Lower leg skin (tissue), 3 donors: Measurements from ENCODE around the gene RPS6KA4.

Experiments used
- POLR2A ChIP-seq, 2 donors: fragments of 450-650 bp; IDR thresholded peaks; one replicate each; pipeline ENCODE4 v1.6.1; 2016 to 2017; ENCODE audit warnings: antibody characterized with exemption in 2 of 2, mild to moderate bottlenecking in 1 of 2, moderate library complexity in 1 of 2
- TF ChIP-seq, protein P1 (sequence below), 3 donors: fragments of 450-650 bp; IDR thresholded peaks; one replicate each; pipeline ENCODE4 v1.5.1; 2016; ENCODE audit warnings: antibody characterized with exemption in 3 of 3, mild to moderate bottlenecking in 3 of 3, moderate library complexity in 2 of 3

DNA sequence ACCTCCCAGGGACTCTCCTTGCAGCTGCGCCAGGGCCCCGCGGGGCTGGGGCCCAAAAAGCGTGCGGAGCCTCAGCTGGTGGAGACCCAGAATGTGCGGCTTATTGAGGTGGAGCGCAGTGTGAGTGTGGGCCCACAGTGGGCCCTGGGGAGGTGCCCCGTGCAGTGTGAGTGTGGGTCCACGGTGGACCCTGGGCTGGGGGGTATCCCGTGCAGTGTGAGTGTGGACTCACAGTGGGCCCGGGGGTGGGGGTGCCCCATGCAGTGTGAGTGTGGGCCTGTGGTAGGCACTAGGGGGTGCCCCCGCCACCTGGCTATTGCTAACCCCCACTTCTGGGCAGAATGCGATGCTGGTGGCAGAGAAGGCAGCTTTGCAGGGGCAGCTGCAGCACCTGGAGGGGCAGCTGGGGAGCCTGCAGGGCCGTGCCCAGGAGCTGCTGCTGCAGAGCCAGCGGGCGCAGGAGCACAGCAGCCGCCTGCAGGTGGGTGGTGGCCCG, 7.8 kb upstream of the RPS6KA4 start:
- TF ChIP-seq, protein P1, sequence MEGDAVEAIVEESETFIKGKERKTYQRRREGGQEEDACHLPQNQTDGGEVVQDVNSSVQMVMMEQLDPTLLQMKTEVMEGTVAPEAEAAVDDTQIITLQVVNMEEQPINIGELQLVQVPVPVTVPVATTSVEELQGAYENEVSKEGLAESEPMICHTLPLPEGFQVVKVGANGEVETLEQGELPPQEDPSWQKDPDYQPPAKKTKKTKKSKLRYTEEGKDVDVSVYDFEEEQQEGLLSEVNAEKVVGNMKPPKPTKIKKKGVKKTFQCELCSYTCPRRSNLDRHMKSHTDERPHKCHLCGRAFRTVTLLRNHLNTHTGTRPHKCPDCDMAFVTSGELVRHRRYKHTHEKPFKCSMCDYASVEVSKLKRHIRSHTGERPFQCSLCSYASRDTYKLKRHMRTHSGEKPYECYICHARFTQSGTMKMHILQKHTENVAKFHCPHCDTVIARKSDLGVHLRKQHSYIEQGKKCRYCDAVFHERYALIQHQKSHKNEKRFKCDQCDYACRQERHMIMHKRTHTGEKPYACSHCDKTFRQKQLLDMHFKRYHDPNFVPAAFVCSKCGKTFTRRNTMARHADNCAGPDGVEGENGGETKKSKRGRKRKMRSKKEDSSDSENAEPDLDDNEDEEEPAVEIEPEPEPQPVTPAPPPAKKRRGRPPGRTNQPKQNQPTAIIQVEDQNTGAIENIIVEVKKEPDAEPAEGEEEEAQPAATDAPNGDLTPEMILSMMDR (IDR thresholded peaks at IDR 0.05) = no peak
- TF ChIP-seq POLR2A (IDR thresholded peaks at IDR 0.05) = no peak
